ENCODE data around the gene L3MBTL3. TPM values are rescaled to one million over a fixed set of nuclear protein-coding genes. Genes with fewer than 3 reads are reported as not detected.

L3MBTL3 gene
- total and polyA plus RNA-seq, 9 donors, result 6.5 to 17.9 (median 13.5) TPM

DNA sequence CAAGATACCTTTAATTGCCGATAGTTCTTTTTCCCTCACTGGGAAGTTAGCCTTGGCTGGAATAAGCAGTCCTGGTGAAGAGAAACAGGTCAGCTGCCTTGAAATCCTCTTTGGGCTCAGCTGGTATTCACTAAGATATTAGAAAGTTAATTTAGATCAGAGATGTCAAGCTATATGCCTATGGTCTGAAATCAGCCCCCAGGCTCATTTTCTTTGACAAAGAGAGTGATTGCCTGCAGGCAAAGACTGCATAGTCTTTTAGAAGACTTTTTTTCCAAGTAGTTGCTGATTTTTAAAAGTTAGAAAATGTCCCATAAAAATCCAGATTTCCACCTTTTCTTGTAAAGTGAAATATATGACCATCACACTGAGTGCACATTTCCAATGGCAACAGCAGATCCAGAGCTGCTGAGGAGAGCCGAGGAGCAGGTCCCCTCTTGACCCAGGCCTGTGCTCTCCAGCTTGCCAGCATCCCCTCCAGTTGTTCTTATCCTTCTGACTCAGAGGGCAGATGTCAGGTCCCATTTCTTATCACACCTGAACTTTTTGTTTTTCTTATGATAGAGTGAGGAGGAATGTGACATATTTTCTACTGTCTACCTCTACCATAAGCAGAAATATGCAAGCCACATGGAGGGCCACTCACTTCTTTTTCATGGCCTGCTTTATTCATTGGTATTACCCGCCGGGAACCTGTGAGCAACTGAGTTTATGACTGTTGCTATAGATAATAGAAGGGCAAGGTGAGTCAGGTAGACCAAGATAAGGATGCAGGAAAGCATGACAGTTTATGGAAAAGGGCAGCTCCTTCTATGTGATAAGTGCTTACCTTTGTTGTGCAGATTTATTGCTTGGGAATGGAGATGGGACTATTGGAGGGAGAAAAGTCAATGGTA lies 17.6 kb upstream of the L3MBTL3 start:
- no peaks in the 10 kb centered on the region for H3K9me3 ChIP-seq
- no peak for DNase-seq
- H3K4me3 ChIP-seq, result no peak overlapping the region
- no peaks in the 10 kb centered on the region for H3K36me3 ChIP-seq
- no peaks in the 10 kb centered on the region for H3K4me1 ChIP-seq (ENCODE audit: insufficient read depth)
- 63 to 73% (median 70%) methylated on average over 4 of the region's 4 CpGs for WGBS, 3 donors
- intact Hi-C loops (cut with DNase I), result no loop called here
- H3K27ac ChIP-seq, result no peak overlapping the region
- H3K27me3 ChIP-seq, result no peaks in the 10 kb centered on the region
- TF ChIP-seq POLR2A (IDR thresholded peaks at IDR 0.05), result no peak

DNA sequence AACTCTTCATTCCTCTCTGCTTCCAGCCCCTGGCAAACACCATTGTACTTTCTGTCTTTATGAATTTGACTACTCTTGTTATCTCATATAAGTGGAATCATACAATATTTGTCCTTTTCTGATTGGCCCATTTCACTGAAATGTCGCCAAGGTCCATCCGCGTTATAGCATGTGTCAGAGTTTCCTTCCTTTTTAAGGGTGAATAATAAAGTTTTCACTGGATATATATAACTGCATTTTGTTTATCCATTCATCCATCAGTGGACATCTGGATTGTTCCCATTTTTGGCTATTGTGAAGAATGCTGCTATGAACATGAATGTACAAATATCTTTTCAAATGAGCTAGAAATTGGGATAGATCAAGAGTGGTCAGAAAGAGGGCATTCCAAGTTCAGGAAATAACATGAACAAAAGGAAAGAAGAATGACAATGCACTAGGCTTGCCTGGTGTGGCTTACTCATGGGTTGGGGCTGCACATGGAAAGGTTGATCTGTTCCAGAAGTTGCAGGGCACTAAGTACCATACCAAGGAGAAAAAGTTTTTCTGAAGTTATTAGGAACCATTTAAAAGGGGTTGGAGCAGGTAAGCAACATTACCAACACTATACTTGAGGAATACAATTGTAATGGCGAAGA lies 10.0 kb upstream of the L3MBTL3 start:
- Histone ChIP-seq H3K27me3 (no peaks in the 10 kb centered on the region), H3K27ac (no peak overlapping the region), H3K36me3 (no peaks in the 10 kb centered on the region), H3K9me3 (no peaks in the 10 kb centered on the region), H3K4me3 (no peak overlapping the region), H3K4me1 (ENCODE audit: insufficient read depth) (no peaks in the 10 kb centered on the region)
- DNase-seq, result no peak
- intact Hi-C loops (cut with DNase I), result no loop called here
- TF ChIP-seq EP300 (IDR thresholded peaks at IDR 0.05), result no peak
- WGBS, 3 donors, result 72 to 92% (median 80%) methylated on average over 4 of the region's 4 CpGs

DNA sequence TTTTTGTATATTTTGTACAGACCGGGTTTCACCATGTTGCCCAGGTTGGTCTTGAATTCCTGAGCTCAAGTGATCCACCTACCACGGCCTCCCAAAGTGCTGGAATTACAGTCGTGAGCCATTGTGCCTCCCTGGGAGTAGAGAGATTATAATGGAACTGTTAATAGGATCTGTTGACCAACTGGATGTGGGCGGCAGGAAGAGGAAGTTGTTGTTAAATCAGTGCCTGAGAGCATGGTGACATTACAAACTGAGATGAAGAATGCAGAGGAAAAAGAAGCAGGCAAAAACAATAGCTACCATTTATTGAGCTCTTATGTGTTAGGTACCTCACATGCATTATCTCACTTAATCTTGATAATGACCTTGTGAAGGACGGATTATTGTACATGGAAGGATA lies 9.2 kb upstream of the L3MBTL3 start:
- Histone ChIP-seq H3K4me1 (ENCODE audit: insufficient read depth) (no peaks in the 10 kb centered on the region), H3K27ac (no peak overlapping the region), H3K4me3 (no peak overlapping the region), H3K36me3 (no peaks in the 10 kb centered on the region), H3K27me3 (no peaks in the 10 kb centered on the region), H3K9me3 (no peaks in the 10 kb centered on the region)
- TF ChIP-seq, protein P1, sequence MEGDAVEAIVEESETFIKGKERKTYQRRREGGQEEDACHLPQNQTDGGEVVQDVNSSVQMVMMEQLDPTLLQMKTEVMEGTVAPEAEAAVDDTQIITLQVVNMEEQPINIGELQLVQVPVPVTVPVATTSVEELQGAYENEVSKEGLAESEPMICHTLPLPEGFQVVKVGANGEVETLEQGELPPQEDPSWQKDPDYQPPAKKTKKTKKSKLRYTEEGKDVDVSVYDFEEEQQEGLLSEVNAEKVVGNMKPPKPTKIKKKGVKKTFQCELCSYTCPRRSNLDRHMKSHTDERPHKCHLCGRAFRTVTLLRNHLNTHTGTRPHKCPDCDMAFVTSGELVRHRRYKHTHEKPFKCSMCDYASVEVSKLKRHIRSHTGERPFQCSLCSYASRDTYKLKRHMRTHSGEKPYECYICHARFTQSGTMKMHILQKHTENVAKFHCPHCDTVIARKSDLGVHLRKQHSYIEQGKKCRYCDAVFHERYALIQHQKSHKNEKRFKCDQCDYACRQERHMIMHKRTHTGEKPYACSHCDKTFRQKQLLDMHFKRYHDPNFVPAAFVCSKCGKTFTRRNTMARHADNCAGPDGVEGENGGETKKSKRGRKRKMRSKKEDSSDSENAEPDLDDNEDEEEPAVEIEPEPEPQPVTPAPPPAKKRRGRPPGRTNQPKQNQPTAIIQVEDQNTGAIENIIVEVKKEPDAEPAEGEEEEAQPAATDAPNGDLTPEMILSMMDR (IDR thresholded peaks at IDR 0.05), result no peak
- TF ChIP-seq EP300 (IDR thresholded peaks at IDR 0.05) (no peak), POLR2A (IDR thresholded peaks at IDR 0.05) (no peak)
- DNase-seq, result no peak
- 74 to 80% (median 79%) methylated on average over 5 of the region's 5 CpGs for WGBS, 3 donors
- intact Hi-C loops (cut with DNase I), result no loop called here

DNA sequence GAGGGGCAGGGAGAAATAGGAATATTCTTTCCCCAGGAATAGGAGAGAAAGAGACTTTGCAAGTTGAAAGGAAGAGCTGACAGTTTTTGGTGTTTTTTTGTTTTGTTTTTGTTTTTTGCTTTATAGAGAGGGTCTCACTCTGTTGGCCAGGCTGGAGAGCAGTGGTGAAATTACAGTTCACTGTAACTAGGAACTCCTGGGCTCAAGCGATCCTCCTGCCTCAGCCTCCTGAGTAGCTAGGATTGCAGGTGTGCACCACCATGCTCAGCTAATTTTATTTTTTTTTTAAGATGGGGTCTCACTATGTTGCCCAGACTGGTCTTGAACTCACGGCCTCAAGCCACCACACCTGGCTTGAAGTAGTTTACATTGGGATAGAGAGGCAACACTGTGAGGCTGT lies 8.0 kb upstream of the L3MBTL3 start:
- Histone ChIP-seq H3K4me3 (no peak overlapping the region), H3K36me3 (no peaks in the 10 kb centered on the region), H3K9me3 (no peaks in the 10 kb centered on the region), H3K27ac (no peak overlapping the region), H3K27me3 (no peaks in the 10 kb centered on the region), H3K4me1 (ENCODE audit: insufficient read depth) (no peaks in the 10 kb centered on the region)
- TF ChIP-seq, protein P1 (IDR thresholded peaks at IDR 0.05), result no peak
- no peak for TF ChIP-seq EP300 (IDR thresholded peaks at IDR 0.05)
- no peak for TF ChIP-seq POLR2A (IDR thresholded peaks at IDR 0.05)
- intact Hi-C loops (cut with DNase I), result loop anchor here in 1 of 4 donors (10.0 kb wide), 2 partner anchors 106 to 416 kb away; no protein-coding TSS in a partner anchor
- 94 to 97% (median 95%) methylated on average over 2 of the region's 2 CpGs for WGBS, 3 donors
- DNase-seq, result no peak

DNA sequence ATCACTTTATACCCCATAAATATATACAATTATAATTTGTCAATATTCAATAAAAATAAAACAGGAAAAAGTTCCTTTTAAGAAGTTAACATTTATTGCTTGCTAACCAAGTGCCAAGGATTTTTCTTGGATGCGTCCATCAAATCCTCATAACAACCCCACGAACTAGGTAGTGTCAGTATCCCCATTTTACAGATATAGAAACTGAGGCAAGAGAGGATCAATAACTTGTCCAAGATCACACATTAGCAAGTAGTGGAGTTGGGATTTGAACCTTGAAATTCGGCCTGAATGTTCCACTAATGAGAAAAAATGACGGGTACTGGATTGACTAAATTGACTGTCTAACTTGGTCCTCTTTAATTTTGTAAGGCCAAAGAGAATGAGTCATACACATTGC lies 5.7 kb upstream of the L3MBTL3 start:
- TF ChIP-seq POLR2A (IDR thresholded peaks at IDR 0.05) (no peak), EP300 (IDR thresholded peaks at IDR 0.05) (no peak)
- TF ChIP-seq, protein P1 (IDR thresholded peaks at IDR 0.05), result no peak
- intact Hi-C loops (cut with DNase I), result loop anchor here in 1 of 4 donors (10.0 kb wide), 2 partner anchors 108 to 418 kb away; no protein-coding TSS in a partner anchor
- H3K4me1 ChIP-seq (ENCODE audit: insufficient read depth), result no peaks in the 10 kb centered on the region
- no peak for DNase-seq
- no peaks in the 10 kb centered on the region for H3K27me3 ChIP-seq
- H3K9me3 ChIP-seq, result no peaks in the 10 kb centered on the region
- no peak overlapping the region for H3K27ac ChIP-seq
- H3K36me3 ChIP-seq, result no peaks in the 10 kb centered on the region
- no peak overlapping the region for H3K4me3 ChIP-seq
- 83 to 97% (median 95%) methylated on average over 4 of the region's 4 CpGs for WGBS, 3 donors
